ENCODE results near the gene CARM1.
A peak's percentile ranks its signal among the peaks of the same experiment; 100 is the strongest.
"Not testable (repeated sequence)": the region's sequence is repeated elsewhere in the genome, so short reads cannot be mapped to it uniquely, and the experiment has no call there.

The CARM1 gene

GRCh38 chr19:10830931-10831779, 40.2 kb upstream of the CARM1 start:
- DNase-seq (ENCODE audit: extremely low read depth, low read depth): no peak
- TF ChIP-seq CTCF (IDR thresholded peaks at IDR 0.05; ENCODE audit: low read depth, low read length): no peak

GRCh38 chr19:10831987-10832938, 39.1 kb upstream of the CARM1 start:
- no peak for TF ChIP-seq CTCF (IDR thresholded peaks at IDR 0.05; ENCODE audit: low read depth, low read length)
- DNase-seq (ENCODE audit: extremely low read depth, low read depth): no peak

GRCh38 chr19:10832939-10833296, 38.4 kb upstream of the CARM1 start:
- TF ChIP-seq CTCF (IDR thresholded peaks at IDR 0.05; ENCODE audit: low read depth, low read length): no peak
- no peak for DNase-seq (ENCODE audit: extremely low read depth, low read depth)

- TF ChIP-seq CTCF (IDR thresholded peaks at IDR 0.05; ENCODE audit: low read depth, low read length): no peak
- DNase-seq (ENCODE audit: extremely low read depth, low read depth): no peak
Measured at GRCh38 chr19:10835089-10835753, 36.1 kb upstream of the CARM1 start.

GRCh38 chr19:10835754-10836478, 35.4 kb upstream of the CARM1 start, which contains the start of gene TMED1:
Gene TMED1 (minus strand): TSS chr19:10836212. CDS start chr19:10836191, 21 bp downstream.
- peak; percentile 13 for TF ChIP-seq CTCF (IDR thresholded peaks at IDR 0.05; ENCODE audit: low read depth, low read length)
- peak; percentile 99 for DNase-seq (ENCODE audit: extremely low read depth, low read depth)

GRCh38 chr19:10836479-10837330, 34.6 kb upstream of the CARM1 start:
- TF ChIP-seq CTCF (IDR thresholded peaks at IDR 0.05; ENCODE audit: low read depth, low read length): no peak
- peak; percentile 65 for DNase-seq (ENCODE audit: extremely low read depth, low read depth)

- not testable (repeated sequence) for DNase-seq (ENCODE audit: extremely low read depth, low read depth)
Measured at GRCh38 chr19:10837649-10838048, 33.7 kb upstream of the CARM1 start.
